Activated CD8-positive, alpha-beta T cell treated with anti-CD3 and anti-CD28 coated beads for 36 hours (primary cell): ENCODE results near the gene TCP11L1. TPM values are rescaled to one million over a fixed set of nuclear protein-coding genes. Genes with fewer than 3 reads are reported as not detected.
"Not testable (repeated sequence)": the region's sequence is repeated elsewhere in the genome, so short reads cannot be mapped to it uniquely, and the experiment has no call there.

ENCODE experiments used
- ATAC-seq: fragments of 200-7000 bp; cut with Tn5 transposase; one replicate; pipeline ENCODE4 v1.10.0; 2021; ENCODE audit warnings: mild to moderate bottlenecking, moderate library complexity
- CTCF ChIA-PET: fragments of 350-600 bp; sonication (Branson Sonifier 250); formaldehyde crosslinking; loops from one replicate; lab custom pipeline; 2021; ENCODE audit warnings: antibody characterized with exemption; lab: Charles Lee
- POLR2A ChIA-PET: fragments of 350-600 bp; sonication (Branson Sonifier 250); formaldehyde crosslinking; loops from one replicate; lab custom pipeline; 2021; ENCODE audit warnings: antibody characterized with exemption; lab: Charles Lee
- DNase-seq: peaks from one replicate; pipeline ENCODE4 v3.0.0-alpha.2; 2020
- H3K27ac Mint-ChIP-seq: one replicate; pipeline ENCODE4 v1.8.0; 2021; ENCODE audit warnings: mild to moderate bottlenecking, mixed read lengths
- H3K27me3 Mint-ChIP-seq: one replicate; pipeline ENCODE4 v1.8.0; 2021; ENCODE audit warnings: mixed read lengths
- H3K36me3 Mint-ChIP-seq: one replicate; pipeline ENCODE4 v1.8.0; 2021; ENCODE audit warnings: low read depth, mixed read lengths
- H3K4me1 Mint-ChIP-seq: one replicate; pipeline ENCODE4 v1.8.0; 2021; ENCODE audit warnings: low read depth, mixed read lengths
- H3K4me3 Mint-ChIP-seq: one replicate; pipeline ENCODE4 v1.8.0; 2021; ENCODE audit warnings: mild to moderate bottlenecking, moderate library complexity, mixed read lengths
- H3K9me3 Mint-ChIP-seq: one replicate; pipeline ENCODE4 v1.8.0; 2021; ENCODE audit warnings: mixed read lengths
- intact Hi-C: fragments of 100-400 bp; cut with micrococcal nuclease; formaldehyde crosslinking; loops from one replicate; pipeline ENCODE4 v1.10.0; 2022
- total RNA-seq, 2 experiments: library from RNA; stranded (reverse); gene quantifications; one replicate each; pipeline ENCODE4 v1.2.3, GENCODE V29; 2021
- TF ChIP-seq, protein P1 (sequence below): fragments of 200-600 bp; IDR thresholded peaks from one replicate; pipeline ENCODE4 v1.8.0; 2022; ENCODE audit warnings: antibody characterized with exemption, mild to moderate bottlenecking

The TCP11L1 gene
- total RNA-seq, 2 experiments from 2014 or later: 11.0 to 12.7 TPM

DNA sequence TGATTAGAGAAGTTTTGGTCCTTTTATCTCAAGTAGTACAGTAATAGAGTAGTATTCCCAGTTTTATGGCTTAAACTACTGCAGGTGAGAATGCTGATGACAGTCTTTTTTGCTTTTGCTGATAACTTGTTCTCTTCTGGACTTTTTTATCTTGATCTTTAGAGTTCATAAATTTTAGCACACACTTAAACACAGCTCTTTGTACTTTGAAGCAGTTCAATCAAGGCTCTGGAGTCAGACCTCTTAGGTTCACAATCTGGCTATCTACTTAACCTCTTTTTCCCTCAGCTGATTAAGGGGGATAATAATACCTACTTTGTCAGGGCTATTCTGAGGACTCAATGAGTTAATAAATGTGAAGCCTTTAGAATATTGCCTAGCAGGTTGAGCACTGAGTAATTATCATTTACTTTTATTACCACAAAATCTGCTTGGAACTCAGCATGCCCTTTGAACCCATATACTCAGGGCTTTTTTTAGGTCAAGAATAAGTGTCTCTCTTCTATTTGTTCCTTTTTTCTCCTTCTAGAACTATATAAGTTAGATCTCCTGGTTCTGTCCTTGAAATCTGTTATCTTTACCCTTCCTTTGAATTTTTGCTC, 70.0 kb downstream of the TCP11L1 start:
- Mint-ChIP-seq H3K27ac (no peak overlapping the region), H3K4me1 (no peaks in the 10 kb centered on the region), H3K27me3 (no peaks in the 10 kb centered on the region), H3K4me3 (no peak overlapping the region), H3K9me3 (no peaks in the 10 kb centered on the region), H3K36me3 (peaks cover 16% of the 10 kb centered on the region)
- POLR2A ChIA-PET: no interaction called here
- no peak for DNase-seq
- TF ChIP-seq, protein P1, sequence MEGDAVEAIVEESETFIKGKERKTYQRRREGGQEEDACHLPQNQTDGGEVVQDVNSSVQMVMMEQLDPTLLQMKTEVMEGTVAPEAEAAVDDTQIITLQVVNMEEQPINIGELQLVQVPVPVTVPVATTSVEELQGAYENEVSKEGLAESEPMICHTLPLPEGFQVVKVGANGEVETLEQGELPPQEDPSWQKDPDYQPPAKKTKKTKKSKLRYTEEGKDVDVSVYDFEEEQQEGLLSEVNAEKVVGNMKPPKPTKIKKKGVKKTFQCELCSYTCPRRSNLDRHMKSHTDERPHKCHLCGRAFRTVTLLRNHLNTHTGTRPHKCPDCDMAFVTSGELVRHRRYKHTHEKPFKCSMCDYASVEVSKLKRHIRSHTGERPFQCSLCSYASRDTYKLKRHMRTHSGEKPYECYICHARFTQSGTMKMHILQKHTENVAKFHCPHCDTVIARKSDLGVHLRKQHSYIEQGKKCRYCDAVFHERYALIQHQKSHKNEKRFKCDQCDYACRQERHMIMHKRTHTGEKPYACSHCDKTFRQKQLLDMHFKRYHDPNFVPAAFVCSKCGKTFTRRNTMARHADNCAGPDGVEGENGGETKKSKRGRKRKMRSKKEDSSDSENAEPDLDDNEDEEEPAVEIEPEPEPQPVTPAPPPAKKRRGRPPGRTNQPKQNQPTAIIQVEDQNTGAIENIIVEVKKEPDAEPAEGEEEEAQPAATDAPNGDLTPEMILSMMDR: no peak
- no peak for ATAC-seq
- intact Hi-C loops: no loop called here
- CTCF ChIA-PET: interaction anchor here (1.4 to 2.0 kb wide), 3 partner anchors 19 to 150 kb away, joined by 3 to 5 read pairs (median 3); no protein-coding TSS in a partner anchor

DNA sequence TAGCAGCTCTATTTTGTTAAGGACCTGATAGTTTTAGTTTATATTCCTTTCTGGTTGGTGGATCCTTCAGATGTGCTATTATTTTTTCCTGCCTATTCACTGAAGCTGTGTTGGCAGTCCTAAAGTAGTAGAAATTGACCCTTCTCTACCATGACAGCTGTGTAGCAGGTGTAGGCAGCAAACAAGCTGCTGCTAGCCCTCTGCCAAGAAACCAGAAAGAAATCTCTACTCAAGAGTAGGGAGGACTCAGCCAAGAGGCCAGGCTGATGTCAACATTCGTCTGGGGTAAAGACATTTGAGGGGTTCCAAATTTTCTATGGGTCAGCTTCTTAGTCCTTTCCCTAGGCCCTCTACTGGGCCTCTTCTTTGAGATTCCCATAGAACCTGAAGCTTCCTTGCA, 70.7 kb downstream of the TCP11L1 start:
- no peak for ATAC-seq
- CTCF ChIA-PET: interaction anchor here (1.4 to 2.0 kb wide), 2 partner anchors 19 to 151 kb away, joined by 3 to 5 read pairs; no protein-coding TSS in a partner anchor
- POLR2A ChIA-PET: interaction anchor here (0.6 kb wide), 1 partner anchor 1838 kb away, joined by 4 read pairs; no protein-coding TSS in a partner anchor
- DNase-seq: no peak
- no peaks in the 10 kb centered on the region for H3K9me3 Mint-ChIP-seq
- peaks cover 12% of the 10 kb centered on the region for H3K36me3 Mint-ChIP-seq
- no peak overlapping the region for H3K27ac Mint-ChIP-seq
- no peaks in the 10 kb centered on the region for H3K27me3 Mint-ChIP-seq
- intact Hi-C loops: no loop called here
- TF ChIP-seq, protein P1: no peak
- H3K4me1 Mint-ChIP-seq: no peaks in the 10 kb centered on the region
- H3K4me3 Mint-ChIP-seq: no peak overlapping the region

DNA sequence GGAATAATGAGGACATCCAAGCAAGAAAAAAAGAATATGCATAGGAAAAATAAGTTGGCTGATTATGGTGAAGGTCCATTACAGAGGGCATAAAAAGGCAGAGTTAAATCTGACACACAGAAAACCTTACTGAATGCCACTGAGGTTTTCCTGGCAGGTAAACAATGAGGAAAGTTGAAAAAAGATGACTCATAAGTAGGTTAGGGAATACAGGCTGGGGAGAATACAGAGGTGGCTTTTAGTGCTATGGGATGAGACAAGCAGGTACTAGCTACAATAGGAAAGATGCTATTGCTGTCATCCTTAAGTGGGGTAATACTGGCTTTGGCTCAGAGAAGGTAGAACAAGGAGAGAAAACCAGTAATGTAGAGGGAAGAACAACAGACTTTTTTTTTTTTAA, 77.2 kb downstream of the TCP11L1 start:
- TF ChIP-seq, protein P1: no peak
- POLR2A ChIA-PET: interaction anchor here (0.7 kb wide), 1 partner anchor 788 kb away, joined by 3 read pairs; no protein-coding TSS in a partner anchor

DNA sequence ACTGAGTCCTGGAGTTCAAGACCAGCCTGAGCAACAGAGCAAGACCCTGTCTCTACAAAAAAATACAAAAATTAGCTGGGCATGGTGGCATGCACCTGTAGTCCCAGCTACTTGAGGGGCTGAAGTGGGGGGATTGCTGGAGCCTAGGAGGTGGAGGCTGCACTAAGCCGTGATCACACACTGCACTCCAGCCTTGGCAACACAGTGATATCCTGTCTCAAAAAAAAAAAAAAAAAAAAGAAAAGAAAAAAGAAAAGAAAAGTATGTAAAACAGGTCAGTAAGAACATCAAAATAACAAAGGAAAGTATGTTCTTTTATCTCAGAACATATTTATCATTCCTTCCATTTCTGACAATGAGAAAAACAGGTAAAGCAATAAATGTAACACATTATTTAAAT, 83.3 kb downstream of the TCP11L1 start:
- CTCF ChIA-PET, POLR2A ChIA-PET, intact Hi-C loops, ATAC-seq, H3K27me3 Mint-ChIP-seq, H3K4me3 Mint-ChIP-seq, DNase-seq, H3K9me3 Mint-ChIP-seq, H3K27ac Mint-ChIP-seq: not testable (repeated sequence)
- H3K36me3 Mint-ChIP-seq: peaks cover 18% of the 10 kb centered on the region
- peaks cover 11% of the 10 kb centered on the region for H3K4me1 Mint-ChIP-seq

More for the DNA sequence above, 77.2 kb downstream of the TCP11L1 start:
- Mint-ChIP-seq H3K36me3 (no peaks in the 10 kb centered on the region), H3K9me3 (no peaks in the 10 kb centered on the region), H3K4me3 (no peak overlapping the region), H3K27ac (no peak overlapping the region), H3K4me1 (no peaks in the 10 kb centered on the region), H3K27me3 (no peaks in the 10 kb centered on the region)
- ATAC-seq (no peak), DNase-seq (no peak)
- intact Hi-C loops: no loop called here
- CTCF ChIA-PET: no interaction called here

Other genes starting within 250 kb of the TCP11L1 start
- not detected for gene CCDC73, start 244.9 kb upstream of the TCP11L1 start, total RNA-seq
- gene PRRG4, start 209.6 kb upstream of the TCP11L1 start, total RNA-seq: under 1 TPM; 0.27 to 0.34 TPM
- 10 to 100 TPM; 10.5 to 11.2 TPM for gene QSER1, start 146.8 kb upstream of the TCP11L1 start, total RNA-seq
- gene DEPDC7, start 23.7 kb upstream of the TCP11L1 start, total RNA-seq: 1 to 10 TPM; 2.8 to 3.0 TPM
- 10 to 100 TPM; 34.9 to 40.6 TPM for gene CSTF3, start 121.9 kb downstream of the TCP11L1 start, total RNA-seq
- gene HIPK3, start 217.8 kb downstream of the TCP11L1 start, total RNA-seq: 10 to 100 TPM; 27.3 to 28.2 TPM